ENCODE data around the gene ERICH6.

The ERICH6 gene

DNA sequence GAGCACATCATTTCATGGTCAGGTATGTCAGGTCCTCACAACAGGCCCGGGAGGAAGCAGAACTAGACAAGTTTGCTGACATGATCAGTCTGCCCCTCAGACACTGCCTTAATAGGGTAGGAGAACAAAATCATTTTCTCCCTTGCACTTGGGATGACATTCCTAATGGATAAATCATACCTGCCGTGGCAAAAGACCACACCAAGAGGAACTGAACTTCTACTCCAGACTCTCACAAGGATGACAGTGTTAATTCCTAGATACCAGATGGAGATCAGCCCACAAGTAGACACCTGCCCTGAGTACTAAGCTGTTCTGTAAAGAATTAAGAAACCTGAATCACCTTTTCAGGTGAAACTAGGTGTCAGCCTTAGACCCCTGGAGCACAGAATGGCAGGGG, 39.8 kb upstream of the ERICH6 start:
- Histone ChIP-seq H3K4me3 (ENCODE audit: low read length in 2 of 2) (no peak overlapping the region), H3K9ac (ENCODE audit: low read depth in 1 of 2, low read length in 2 of 2) (no peak overlapping the region), H3K27me3 (ENCODE audit: control insufficient read depth in 2 of 2, insufficient read depth in 2 of 2, low read length in 2 of 2) (no peaks in the 10 kb centered on the region), H3K36me3 (ENCODE audit: control insufficient read depth in 2 of 2, insufficient read depth in 2 of 2, low read length in 2 of 2) (peaks cover 0 to 10% of the 10 kb centered on the region in 2 donors), H3K4me1 (ENCODE audit: control insufficient read depth in 2 of 2, insufficient read depth in 2 of 2, low read length in 2 of 2) (peaks cover 17 to 21% of the 10 kb centered on the region in 2 donors), H3K9me3 (ENCODE audit: control insufficient read depth in 2 of 2, low read length in 2 of 2) (no peaks in the 10 kb centered on the region), H3K27ac (ENCODE audit: low read depth in 2 of 2, low read length in 2 of 2) (no peak overlapping the region)

DNA sequence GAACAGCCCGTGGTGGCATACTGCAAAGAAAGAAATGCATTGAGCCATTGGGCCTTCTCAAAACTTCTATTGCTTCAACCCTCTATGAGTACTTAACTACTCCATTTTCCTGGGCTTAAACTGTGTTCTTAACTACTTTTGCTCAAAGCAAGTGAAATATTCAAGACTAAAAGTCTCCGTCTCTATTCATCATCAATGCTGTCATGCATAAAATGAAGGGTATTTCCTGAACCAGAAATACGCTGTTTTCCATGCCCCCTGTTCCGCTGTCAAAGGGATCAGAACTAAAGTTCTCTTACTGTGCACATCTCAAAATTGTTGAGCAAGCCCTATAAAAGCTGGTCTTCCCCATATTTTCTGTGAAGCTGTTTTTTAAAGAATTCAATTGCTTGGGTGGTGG, 39.0 kb upstream of the ERICH6 start:
- H3K27me3 ChIP-seq (ENCODE audit: control insufficient read depth in 2 of 2, insufficient read depth in 2 of 2, low read length in 2 of 2) = no peaks in the 10 kb centered on the region
- no peak overlapping the region for H3K9ac ChIP-seq (ENCODE audit: low read depth in 1 of 2, low read length in 2 of 2)
- no peak overlapping the region for H3K4me3 ChIP-seq (ENCODE audit: low read length in 2 of 2)
- peaks cover 0 to 10% of the 10 kb centered on the region in 2 donors for H3K36me3 ChIP-seq (ENCODE audit: control insufficient read depth in 2 of 2, insufficient read depth in 2 of 2, low read length in 2 of 2)
- peaks cover 16 to 21% of the 10 kb centered on the region in 2 donors for H3K4me1 ChIP-seq (ENCODE audit: control insufficient read depth in 2 of 2, insufficient read depth in 2 of 2, low read length in 2 of 2)
- H3K27ac ChIP-seq (ENCODE audit: low read depth in 2 of 2, low read length in 2 of 2) = no peak overlapping the region
- H3K9me3 ChIP-seq (ENCODE audit: control insufficient read depth in 2 of 2, low read length in 2 of 2) = no peaks in the 10 kb centered on the region

DNA sequence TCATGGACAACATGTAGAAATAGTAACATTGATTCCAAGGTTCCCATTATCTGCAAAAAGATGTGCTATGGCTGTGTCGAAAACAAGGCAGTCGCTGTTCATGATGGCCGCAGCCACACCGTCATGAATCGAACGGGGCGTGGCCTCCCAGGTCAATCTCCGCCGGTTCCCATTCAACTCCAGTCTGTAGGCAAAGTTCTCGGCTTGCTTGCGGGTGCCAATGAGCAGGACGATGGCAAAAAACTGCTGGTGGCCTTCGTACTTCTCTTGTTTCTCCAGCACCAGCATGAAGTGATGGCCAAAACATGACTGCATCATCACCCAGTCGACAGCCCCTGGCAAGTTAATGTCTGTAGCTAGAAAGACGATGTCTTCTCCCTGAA, 38.4 kb upstream of the ERICH6 start:
- Histone ChIP-seq H3K36me3 (ENCODE audit: control insufficient read depth in 2 of 2, insufficient read depth in 2 of 2, low read length in 2 of 2) (peaks cover 0 to 10% of the 10 kb centered on the region in 2 donors), H3K4me1 (ENCODE audit: control insufficient read depth in 2 of 2, insufficient read depth in 2 of 2, low read length in 2 of 2) (peaks cover 16 to 19% of the 10 kb centered on the region in 2 donors), H3K4me3 (ENCODE audit: low read length in 2 of 2) (no peak overlapping the region)

DNA sequence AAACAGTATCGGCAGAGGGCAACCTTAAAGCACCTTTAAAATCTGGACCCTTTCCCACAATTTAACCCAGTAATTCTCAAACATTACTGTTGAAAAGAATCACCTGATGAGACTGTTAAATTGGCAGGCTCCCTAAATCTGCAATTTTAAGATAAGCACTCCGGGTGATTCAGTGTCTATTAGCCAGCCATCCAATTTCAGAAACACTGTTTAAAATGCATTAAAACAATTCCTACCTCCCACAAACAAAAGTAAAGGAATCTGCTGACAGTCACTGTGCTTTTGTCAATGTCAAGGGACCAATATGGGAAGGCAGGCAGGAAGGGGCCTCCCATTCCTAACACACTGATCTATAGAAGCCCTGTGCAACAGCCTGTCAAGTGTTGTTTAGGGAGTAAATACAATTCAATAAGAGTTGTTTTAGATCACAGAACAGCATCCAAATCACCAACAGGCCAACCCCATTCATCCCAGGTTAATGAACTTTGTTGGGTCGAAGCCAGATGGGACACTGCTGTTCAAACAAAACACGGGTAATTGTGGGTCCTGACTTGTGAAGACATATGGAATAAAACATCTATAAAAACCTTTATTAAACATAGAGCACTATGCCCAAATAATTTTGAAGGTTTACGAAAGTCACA, 37.9 kb upstream of the ERICH6 start:
- Histone ChIP-seq H3K4me1 (ENCODE audit: control insufficient read depth in 2 of 2, insufficient read depth in 2 of 2, low read length in 2 of 2) (peaks cover 14 to 16% of the 10 kb centered on the region in 2 donors), H3K9ac (ENCODE audit: low read depth in 1 of 2, low read length in 2 of 2) (no peak overlapping the region), H3K27ac (ENCODE audit: low read depth in 2 of 2, low read length in 2 of 2) (no peak overlapping the region), H3K4me3 (ENCODE audit: low read length in 2 of 2) (no peak overlapping the region), H3K36me3 (ENCODE audit: control insufficient read depth in 2 of 2, insufficient read depth in 2 of 2, low read length in 2 of 2) (peaks cover 0 to 10% of the 10 kb centered on the region in 2 donors), H3K9me3 (ENCODE audit: control insufficient read depth in 2 of 2, low read length in 2 of 2) (no peaks in the 10 kb centered on the region), H3K27me3 (ENCODE audit: control insufficient read depth in 2 of 2, insufficient read depth in 2 of 2, low read length in 2 of 2) (no peaks in the 10 kb centered on the region)

More for the DNA sequence above, 38.4 kb upstream of the ERICH6 start:
- no peaks in the 10 kb centered on the region for H3K9me3 ChIP-seq (ENCODE audit: control insufficient read depth in 2 of 2, low read length in 2 of 2)
- no peak overlapping the region for H3K9ac ChIP-seq (ENCODE audit: low read depth in 1 of 2, low read length in 2 of 2)
- H3K27ac ChIP-seq (ENCODE audit: low read depth in 2 of 2, low read length in 2 of 2) = no peak overlapping the region
- H3K27me3 ChIP-seq (ENCODE audit: control insufficient read depth in 2 of 2, insufficient read depth in 2 of 2, low read length in 2 of 2) = no peaks in the 10 kb centered on the region

DNA sequence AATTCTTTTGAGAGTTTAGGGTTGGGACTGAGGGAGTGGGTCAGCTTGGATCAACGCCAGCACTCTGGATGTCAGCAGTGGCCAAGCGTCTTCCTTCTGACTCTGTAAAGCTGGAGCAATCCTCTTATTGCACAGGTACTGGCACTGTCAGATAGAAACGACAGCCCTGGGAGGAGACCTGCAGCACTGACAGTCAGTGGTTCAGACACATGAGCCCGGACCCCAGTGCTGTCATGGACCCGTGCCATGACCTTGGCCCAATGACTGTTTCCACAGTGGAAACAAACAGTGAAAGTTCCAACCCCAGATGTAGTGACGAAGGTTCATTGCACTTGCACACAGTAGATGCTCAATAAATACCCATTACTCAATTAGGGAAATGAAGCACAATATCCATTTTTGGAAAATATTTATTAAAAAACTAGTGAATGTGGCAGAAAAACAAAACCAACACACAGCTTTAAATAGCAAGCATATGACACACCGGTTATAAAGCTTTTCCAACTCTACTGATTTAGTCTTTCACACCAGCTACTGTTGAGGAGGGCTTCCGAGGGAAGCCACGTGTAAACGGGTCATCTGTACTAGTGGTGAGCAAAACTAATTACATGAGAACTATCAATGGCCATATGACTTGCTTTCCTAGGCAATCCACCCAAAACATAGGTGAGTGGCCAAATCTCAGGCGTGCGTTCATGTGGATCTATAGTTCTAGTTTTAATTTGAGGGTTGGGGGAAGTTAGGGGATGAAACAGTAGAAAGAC, 37.2 kb upstream of the ERICH6 start:
- peaks cover 11 to 16% of the 10 kb centered on the region in 2 donors for H3K4me1 ChIP-seq (ENCODE audit: control insufficient read depth in 2 of 2, insufficient read depth in 2 of 2, low read length in 2 of 2)
- no peak overlapping the region for H3K27ac ChIP-seq (ENCODE audit: low read depth in 2 of 2, low read length in 2 of 2)
- no peak overlapping the region for H3K4me3 ChIP-seq (ENCODE audit: low read length in 2 of 2)
- no peaks in the 10 kb centered on the region for H3K27me3 ChIP-seq (ENCODE audit: control insufficient read depth in 2 of 2, insufficient read depth in 2 of 2, low read length in 2 of 2)
- H3K9me3 ChIP-seq (ENCODE audit: control insufficient read depth in 2 of 2, low read length in 2 of 2) = no peaks in the 10 kb centered on the region
- H3K36me3 ChIP-seq (ENCODE audit: control insufficient read depth in 2 of 2, insufficient read depth in 2 of 2, low read length in 2 of 2) = peaks cover 0 to 10% of the 10 kb centered on the region in 2 donors
- H3K9ac ChIP-seq (ENCODE audit: low read depth in 1 of 2, low read length in 2 of 2) = no peak overlapping the region

DNA sequence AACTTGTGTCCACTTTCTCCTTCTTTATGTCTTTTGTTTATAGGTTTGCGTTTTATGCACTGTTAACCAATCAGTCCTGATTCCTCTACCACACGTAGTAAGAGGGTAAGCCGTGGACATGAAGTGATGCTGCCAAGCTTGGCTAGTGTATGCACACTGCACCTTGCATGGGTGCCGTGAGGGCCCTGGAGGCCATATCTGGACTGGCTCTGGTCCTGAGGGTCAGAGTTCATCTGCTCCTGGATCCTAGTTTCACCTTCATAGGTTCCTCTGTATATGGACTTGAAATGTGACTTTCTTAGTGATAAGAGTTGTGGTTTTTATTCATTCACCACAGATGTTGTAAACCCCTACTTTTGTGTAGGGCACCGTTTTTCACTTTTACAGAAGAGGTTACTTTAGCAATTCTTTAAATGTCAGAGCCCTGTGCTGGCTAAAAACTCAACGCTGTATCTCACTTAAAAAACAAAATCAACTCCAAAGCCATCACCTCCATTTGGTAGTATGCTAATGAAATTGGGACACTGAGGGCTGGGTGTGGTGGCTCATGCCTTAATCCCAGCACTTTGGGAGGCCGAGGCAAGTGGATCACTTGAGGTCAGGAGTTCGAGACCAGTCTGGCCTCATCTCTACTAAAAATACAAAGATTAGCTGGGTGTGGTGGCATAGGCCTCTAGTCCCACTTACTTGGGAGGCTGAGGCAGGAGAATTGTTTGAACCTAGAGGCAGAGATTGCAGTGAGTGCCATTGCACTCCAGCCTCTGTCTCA, 36.3 kb upstream of the ERICH6 start:
- Histone ChIP-seq H3K4me3 (ENCODE audit: low read length in 2 of 2) (no peak overlapping the region), H3K9ac (ENCODE audit: low read depth in 1 of 2, low read length in 2 of 2) (no peak overlapping the region), H3K36me3 (ENCODE audit: control insufficient read depth in 2 of 2, insufficient read depth in 2 of 2, low read length in 2 of 2) (peaks cover 0 to 10% of the 10 kb centered on the region in 2 donors), H3K9me3 (ENCODE audit: control insufficient read depth in 2 of 2, low read length in 2 of 2) (no peaks in the 10 kb centered on the region), H3K4me1 (ENCODE audit: control insufficient read depth in 2 of 2, insufficient read depth in 2 of 2, low read length in 2 of 2) (peaks cover 9 to 16% of the 10 kb centered on the region in 2 donors), H3K27me3 (ENCODE audit: control insufficient read depth in 2 of 2, insufficient read depth in 2 of 2, low read length in 2 of 2) (no peaks in the 10 kb centered on the region), H3K27ac (ENCODE audit: low read depth in 2 of 2, low read length in 2 of 2) (no peak overlapping the region)

DNA sequence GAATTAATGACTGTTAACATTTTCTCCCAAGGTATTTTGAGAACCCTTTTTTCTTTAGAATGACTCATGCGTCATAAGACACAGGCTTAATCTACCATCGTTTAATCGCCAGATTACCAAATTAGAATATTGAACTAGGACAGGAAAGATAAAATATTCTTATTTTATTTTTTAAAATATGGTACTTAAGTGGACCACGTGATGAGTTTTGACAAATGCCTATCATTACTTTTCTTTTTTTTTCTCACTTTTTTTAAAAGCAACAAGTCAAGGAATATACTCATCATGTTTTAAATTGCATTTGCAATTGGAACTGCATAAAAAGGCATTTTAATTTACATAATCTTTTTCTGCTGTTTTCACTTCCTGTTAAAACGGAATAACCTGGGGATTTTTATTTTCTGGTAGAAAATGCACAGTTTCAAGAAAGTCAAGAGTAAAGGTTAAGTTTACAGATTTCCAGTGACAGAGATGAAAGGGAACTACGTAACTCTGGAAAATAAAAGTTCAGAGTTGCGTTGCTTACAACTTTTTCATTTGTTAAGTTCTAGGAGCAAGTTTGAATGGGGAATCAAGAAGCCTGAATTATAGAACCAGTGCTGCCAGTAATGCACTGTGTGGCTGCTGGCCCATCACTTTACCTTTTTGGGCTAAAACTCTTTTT, 35.6 kb upstream of the ERICH6 start:
- Histone ChIP-seq H3K27ac (ENCODE audit: low read depth in 2 of 2, low read length in 2 of 2) (no peak overlapping the region), H3K4me3 (ENCODE audit: low read length in 2 of 2) (no peak overlapping the region), H3K9ac (ENCODE audit: low read depth in 1 of 2, low read length in 2 of 2) (no peak overlapping the region), H3K36me3 (ENCODE audit: control insufficient read depth in 2 of 2, insufficient read depth in 2 of 2, low read length in 2 of 2) (peaks cover 0 to 10% of the 10 kb centered on the region in 2 donors), H3K4me1 (ENCODE audit: control insufficient read depth in 2 of 2, insufficient read depth in 2 of 2, low read length in 2 of 2) (peaks cover 3 to 11% of the 10 kb centered on the region in 2 donors), H3K27me3 (ENCODE audit: control insufficient read depth in 2 of 2, insufficient read depth in 2 of 2, low read length in 2 of 2) (no peaks in the 10 kb centered on the region), H3K9me3 (ENCODE audit: control insufficient read depth in 2 of 2, low read length in 2 of 2) (no peaks in the 10 kb centered on the region)

DNA sequence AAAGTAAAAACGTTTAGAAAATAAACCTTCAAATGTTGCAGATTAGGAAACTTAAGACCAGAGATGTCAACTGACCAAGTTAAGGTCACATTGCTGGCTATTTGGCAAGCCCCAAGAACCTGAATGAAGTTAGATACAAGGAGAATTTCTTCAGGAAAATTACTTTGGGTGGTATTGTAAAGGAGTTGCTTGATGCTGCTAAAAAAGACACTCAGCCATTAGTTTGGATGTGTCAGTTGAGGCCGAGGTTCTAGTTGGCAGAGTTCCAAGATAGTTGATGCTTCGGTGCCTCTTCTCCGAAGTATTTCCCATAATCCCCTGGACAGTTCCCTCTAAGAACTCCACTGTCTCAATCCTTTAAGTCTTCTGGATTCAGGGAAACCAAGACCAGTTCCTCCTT, 35.0 kb upstream of the ERICH6 start:
- no peaks in the 10 kb centered on the region for H3K9me3 ChIP-seq (ENCODE audit: control insufficient read depth in 2 of 2, low read length in 2 of 2)
- peaks cover 2 to 10% of the 10 kb centered on the region in 2 donors for H3K4me1 ChIP-seq (ENCODE audit: control insufficient read depth in 2 of 2, insufficient read depth in 2 of 2, low read length in 2 of 2)
- no peaks in the 10 kb centered on the region for H3K27me3 ChIP-seq (ENCODE audit: control insufficient read depth in 2 of 2, insufficient read depth in 2 of 2, low read length in 2 of 2)
- H3K4me3 ChIP-seq (ENCODE audit: low read length in 2 of 2) = no peak overlapping the region
- peaks cover 0 to 10% of the 10 kb centered on the region in 2 donors for H3K36me3 ChIP-seq (ENCODE audit: control insufficient read depth in 2 of 2, insufficient read depth in 2 of 2, low read length in 2 of 2)
- no peak overlapping the region for H3K9ac ChIP-seq (ENCODE audit: low read depth in 1 of 2, low read length in 2 of 2)
- no peak overlapping the region for H3K27ac ChIP-seq (ENCODE audit: low read depth in 2 of 2, low read length in 2 of 2)

DNA sequence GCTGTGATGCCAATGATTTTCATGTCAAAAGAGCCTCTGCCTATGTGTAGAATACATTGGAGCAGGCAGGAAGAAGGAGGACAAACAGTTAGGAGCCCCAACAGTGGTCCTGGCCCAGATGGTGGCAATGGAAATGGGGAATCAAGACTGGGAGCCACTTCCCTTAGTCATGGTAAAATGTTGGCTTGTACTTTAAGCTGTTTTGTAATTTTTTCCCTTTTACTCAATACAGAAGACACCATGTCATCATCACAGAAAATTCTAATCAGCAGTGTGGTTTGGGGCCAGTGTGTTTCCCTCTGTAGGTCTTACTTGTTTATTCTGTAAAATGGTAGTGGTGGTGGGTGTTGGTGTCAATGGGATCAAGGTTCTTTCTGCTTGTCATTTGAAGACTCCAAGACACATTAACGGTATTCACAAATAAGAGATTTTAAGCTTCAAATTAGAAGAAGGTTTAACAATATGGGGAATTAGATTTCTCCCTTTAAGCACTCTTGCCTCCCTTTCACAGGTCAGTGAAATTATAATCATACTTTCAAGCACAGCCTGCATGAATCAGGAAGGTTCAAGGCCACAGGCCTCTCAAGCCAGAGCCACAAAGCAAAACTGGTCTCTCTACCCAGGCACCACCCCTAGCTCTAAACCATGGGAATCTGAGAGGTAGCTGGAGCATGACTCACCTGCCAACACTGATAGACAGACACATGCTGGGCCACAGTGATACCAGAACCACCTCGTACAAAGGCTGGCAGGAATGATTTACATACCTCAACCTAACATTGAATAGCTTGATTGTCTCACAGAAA, 34.4 kb upstream of the ERICH6 start:
- Histone ChIP-seq H3K9ac (ENCODE audit: low read depth in 1 of 2, low read length in 2 of 2) (no peak overlapping the region), H3K27me3 (ENCODE audit: control insufficient read depth in 2 of 2, insufficient read depth in 2 of 2, low read length in 2 of 2) (no peaks in the 10 kb centered on the region), H3K9me3 (ENCODE audit: control insufficient read depth in 2 of 2, low read length in 2 of 2) (no peaks in the 10 kb centered on the region), H3K27ac (ENCODE audit: low read depth in 2 of 2, low read length in 2 of 2) (no peak overlapping the region), H3K4me1 (ENCODE audit: control insufficient read depth in 2 of 2, insufficient read depth in 2 of 2, low read length in 2 of 2) (peaks cover 2 to 8% of the 10 kb centered on the region in 2 donors), H3K4me3 (ENCODE audit: low read length in 2 of 2) (no peak overlapping the region), H3K36me3 (ENCODE audit: control insufficient read depth in 2 of 2, insufficient read depth in 2 of 2, low read length in 2 of 2) (peaks cover 0 to 10% of the 10 kb centered on the region in 2 donors)
